Omental fat pad (tissue), 4 donors: Measurements from ENCODE around the gene SLA2. TPM values are rescaled to one million over a fixed set of nuclear protein-coding genes. Genes with fewer than 3 reads are reported as not detected.

Source experiments
- ATAC-seq: fragments of 150-250 bp; one replicate; pipeline ENCODE4 v1.9.1; 2016; ENCODE audit warnings: mild to moderate bottlenecking, moderate library complexity; ENCODE audit not compliant: low FRiP score
- DNase-seq: peaks from one replicate; pipeline ENCODE4 v3.0.0-alpha.2; 2019; ENCODE audit warnings: low spot score
- total RNA-seq, 4 donors: library from RNA; depleted of rRNA; stranded (reverse); fragments of >200 nt; gene quantifications; one replicate each; pipeline ENCODE4 v1.1.0, GENCODE V29; 2016
- TF ChIP-seq, protein P1 (sequence below), 3 donors: fragments of 450-650 bp; IDR thresholded peaks; one replicate each; pipeline ENCODE4 v1.5.1; 2016 to 2017; ENCODE audit warnings: antibody characterized with exemption in 3 of 3, mild to moderate bottlenecking in 3 of 3, moderate library complexity in 2 of 3

The SLA2 gene
- total RNA-seq, 4 donors from 2014 or later = 1.1 to 3.2 (median 1.6) TPM

GRCh38 chr20:36634342-36634741 lies 11.7 kb downstream of the SLA2 start:
- TF ChIP-seq, protein P1, sequence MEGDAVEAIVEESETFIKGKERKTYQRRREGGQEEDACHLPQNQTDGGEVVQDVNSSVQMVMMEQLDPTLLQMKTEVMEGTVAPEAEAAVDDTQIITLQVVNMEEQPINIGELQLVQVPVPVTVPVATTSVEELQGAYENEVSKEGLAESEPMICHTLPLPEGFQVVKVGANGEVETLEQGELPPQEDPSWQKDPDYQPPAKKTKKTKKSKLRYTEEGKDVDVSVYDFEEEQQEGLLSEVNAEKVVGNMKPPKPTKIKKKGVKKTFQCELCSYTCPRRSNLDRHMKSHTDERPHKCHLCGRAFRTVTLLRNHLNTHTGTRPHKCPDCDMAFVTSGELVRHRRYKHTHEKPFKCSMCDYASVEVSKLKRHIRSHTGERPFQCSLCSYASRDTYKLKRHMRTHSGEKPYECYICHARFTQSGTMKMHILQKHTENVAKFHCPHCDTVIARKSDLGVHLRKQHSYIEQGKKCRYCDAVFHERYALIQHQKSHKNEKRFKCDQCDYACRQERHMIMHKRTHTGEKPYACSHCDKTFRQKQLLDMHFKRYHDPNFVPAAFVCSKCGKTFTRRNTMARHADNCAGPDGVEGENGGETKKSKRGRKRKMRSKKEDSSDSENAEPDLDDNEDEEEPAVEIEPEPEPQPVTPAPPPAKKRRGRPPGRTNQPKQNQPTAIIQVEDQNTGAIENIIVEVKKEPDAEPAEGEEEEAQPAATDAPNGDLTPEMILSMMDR (IDR thresholded peaks at IDR 0.05) = no peak
- ATAC-seq = no peak
- no peak for DNase-seq

- DNase-seq = no peak
- TF ChIP-seq, protein P1 (IDR thresholded peaks at IDR 0.05) = no peak
- ATAC-seq = no peak
Observed at GRCh38 chr20:36633285-36633772, 12.7 kb downstream of the SLA2 start.

- TF ChIP-seq, protein P1 (IDR thresholded peaks at IDR 0.05) = no peak
- ATAC-seq (no peak), DNase-seq (no peak)
Observed at GRCh38 chr20:36632487-36633284, 13.3 kb downstream of the SLA2 start.

DNA sequence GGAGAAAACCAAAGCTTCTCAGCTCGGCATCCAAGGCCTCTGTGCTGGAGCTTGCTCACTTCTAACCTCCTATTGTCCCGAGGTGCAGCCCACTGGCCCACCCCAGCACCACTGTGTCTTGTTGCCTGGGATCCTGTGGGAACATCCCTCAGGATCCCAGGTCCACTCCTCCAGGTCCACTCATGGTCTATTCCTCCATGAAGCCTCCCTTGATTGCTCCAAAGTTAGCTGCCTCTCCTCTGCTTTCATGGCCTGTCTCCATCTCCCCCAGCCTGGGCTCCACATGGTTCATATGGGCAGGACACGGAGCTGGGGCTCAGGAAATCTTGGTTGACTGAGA lies 13.9 kb downstream of the SLA2 start:
- no peak for ATAC-seq
- TF ChIP-seq, protein P1 (IDR thresholded peaks at IDR 0.05) = no peak
- DNase-seq = no peak

- no peak for DNase-seq
- TF ChIP-seq, protein P1 (IDR thresholded peaks at IDR 0.05) = no peak
- no peak for ATAC-seq
Observed at GRCh38 chr20:36631646-36632045, 14.3 kb downstream of the SLA2 start.

GRCh38 chr20:36629719-36630681 lies 16.0 kb downstream of the SLA2 start:
- ATAC-seq (no peak), DNase-seq (no peak)
- TF ChIP-seq, protein P1 (IDR thresholded peaks at IDR 0.05) = no peak
